GM12892 (cell line): ENCODE data around the gene OPHN1.

Source experiments
- POLR2A ChIP-seq: IDR thresholded peaks from 2 replicates; pipeline ENCODE4 v1.6.1; 2011; ENCODE audit warnings: low read depth, low read length, control low read depth
- POLR2AphosphoS5 ChIP-seq: IDR thresholded peaks from 2 replicates; pipeline ENCODE4 v1.6.1; 2011; ENCODE audit warnings: low read depth, low read length, control low read depth
- TAF1 ChIP-seq: IDR thresholded peaks from 2 replicates; pipeline ENCODE4 v1.6.1; 2011; ENCODE audit warnings: low read depth, mild to moderate bottlenecking, control low read depth, low read length, borderline replicate concordance

GRCh38 chrX:68433981-68434299, 645 bp upstream of the OPHN1 start:
- TF ChIP-seq POLR2A (no peak), POLR2AphosphoS5 (no peak), TAF1 (no peak)
